H1 (cell line): ENCODE measurements around the gene STRN. TPM values are rescaled to one million over a fixed set of nuclear protein-coding genes. Genes with fewer than 3 reads are reported as not detected.

Experiments
- CTCF ChIA-PET: fragments of 300-600 bp; sonication (Branson Sonifier 250); formaldehyde crosslinking; loops from one replicate; lab custom pipeline; 2021; ENCODE audit not compliant: partially characterized antibody; lab: Charles Lee
- POLR2A ChIA-PET: fragments of 300-600 bp; sonication (Branson Sonifier 250); formaldehyde crosslinking; loops from one replicate; lab custom pipeline; 2021; ENCODE audit warnings: inconsistent platforms; ENCODE audit not compliant: partially characterized antibody; lab: Charles Lee
- DNase-seq, 2 experiments: peaks; one replicate each; pipeline versions ENCODE4 v3.0.0 to v3.0.0-alpha.2; 2010 to 2022; ENCODE audit warnings: low spot score in 2 of 2, low read depth in 1 of 2, mixed read lengths in 1 of 2
- FAIRE-seq: peaks from 2 replicates; lab custom pipeline; 2011; peaks lifted over from hg19 to GRCh38; lab: Jason Lieb, UNC
- H2AFZ ChIP-seq: 2 replicates; pipeline ENCODE4 v1.8.1; 2012; ENCODE audit warnings: low read length, inconsistent platforms
- H2AK5ac ChIP-seq: 2 replicates; pipeline ENCODE4 v1.6.1; 2013; ENCODE audit warnings: low read depth, low read length
- H2BK120ac ChIP-seq: replicated peaks from 2 replicates; pipeline ENCODE3; 2013; ENCODE audit warnings: low read depth, low read length, inconsistent platforms
- H2BK12ac ChIP-seq: 2 replicates; pipeline ENCODE4 v1.6.1; 2013; ENCODE audit warnings: low read depth, low read length
- H2BK15ac ChIP-seq: 2 replicates; pipeline ENCODE4 v1.6.1; 2013; ENCODE audit warnings: low read length
- H2BK20ac ChIP-seq: 2 replicates; pipeline ENCODE4 v1.6.1; 2013; ENCODE audit warnings: low read length
- H2BK5ac ChIP-seq: 2 replicates; pipeline ENCODE4 v1.6.1; 2013; ENCODE audit warnings: low read depth, low read length
- H3K14ac ChIP-seq: 2 replicates; pipeline ENCODE4 v1.6.1; 2013; ENCODE audit warnings: inconsistent platforms; ENCODE audit not compliant: insufficient read length
- H3K18ac ChIP-seq: 2 replicates; pipeline ENCODE4 v1.6.1; 2013; ENCODE audit warnings: low read length; ENCODE audit errors: extremely low read depth
- H3K23ac ChIP-seq: 2 replicates; pipeline ENCODE4 v1.6.1; 2013; ENCODE audit warnings: inconsistent platforms; ENCODE audit not compliant: insufficient read length
- H3K23me2 ChIP-seq: 2 replicates; pipeline ENCODE4 v1.6.1; 2013; ENCODE audit warnings: low read depth, low read length
- H3K27ac ChIP-seq: 2 replicates; pipeline ENCODE4 v1.6.1; 2011; ENCODE audit warnings: low read depth, low read length, inconsistent platforms
- H3K27me3 ChIP-seq, 4 experiments: replicated peaks in 1 of 4; 1 replicate in 1 of 4; 2 replicates in 3 of 4; pipeline versions ENCODE4 v1.6.1 to v1.8.1; 2011 to 2013; ENCODE audit warnings: low read length in 3 of 4, mild to moderate bottlenecking in 3 of 4, inconsistent platforms in 2 of 4, mixed read lengths in 2 of 4, moderate library complexity in 1 of 4; ENCODE audit not compliant: control insufficient read depth in 3 of 4, insufficient read depth in 3 of 4; ENCODE audit errors: extremely low read depth in 1 of 4
- H3K36me3 ChIP-seq, 4 experiments: 2 replicates each; pipeline versions ENCODE4 v1.6.1 to v1.8.1; 2011 to 2013; ENCODE audit warnings: mild to moderate bottlenecking in 4 of 4, low read length in 3 of 4, moderate library complexity in 2 of 4, control low read depth in 1 of 4, inconsistent platforms in 1 of 4; ENCODE audit not compliant: insufficient read depth in 4 of 4, control insufficient read depth in 2 of 4
- H3K4ac ChIP-seq: replicated peaks from 2 replicates; pipeline ENCODE3; 2013; ENCODE audit warnings: low read length, low read depth, mixed read lengths, inconsistent platforms; ENCODE audit not compliant: insufficient read length
- H3K4me1 ChIP-seq, 4 experiments: replicated peaks in 1 of 4; 1 replicate in 1 of 4; 2 replicates in 3 of 4; pipeline versions ENCODE4 v1.6.1 to v1.8.1; 2011 to 2013; ENCODE audit warnings: low read length in 3 of 4, inconsistent platforms in 2 of 4, mixed read lengths in 1 of 4; ENCODE audit not compliant: insufficient read depth in 4 of 4, control insufficient read depth in 3 of 4
- H3K4me2 ChIP-seq, 2 experiments: 2 replicates each; pipeline versions ENCODE4 v1.6.1 to v1.8.1; 2011 to 2013; ENCODE audit warnings: low read depth in 2 of 2, low read length in 2 of 2, control low read depth in 1 of 2, inconsistent platforms in 1 of 2, mild to moderate bottlenecking in 1 of 2; ENCODE audit not compliant: insufficient read depth in 1 of 2
- H3K4me3 ChIP-seq, 4 experiments: fragments of 200-600, 300-600 bp in 1 of 4; sonication (generic), shearing (Covaris generic), sonication (Bioruptor Twin) in 1 of 4; 2 replicates each; pipeline versions ENCODE4 v1.5.1 to v1.8.1; 2011 to 2016; ENCODE audit warnings: low read length in 4 of 4, low read depth in 3 of 4, control low read depth in 2 of 4, inconsistent platforms in 2 of 4, mild to moderate bottlenecking in 2 of 4, mixed read lengths in 1 of 4, moderate library complexity in 1 of 4; ENCODE audit not compliant: insufficient read depth in 2 of 4; ENCODE audit errors: extremely low read depth in 1 of 4
- H3K56ac ChIP-seq: replicated peaks from 2 replicates; pipeline ENCODE3; 2013; ENCODE audit warnings: low read depth, mild to moderate bottlenecking, mixed read lengths, low read length, inconsistent platforms; ENCODE audit not compliant: insufficient read length
- H3K79me1 ChIP-seq: 2 replicates; pipeline ENCODE4 v1.6.1; 2013; ENCODE audit warnings: low read depth, low read length, control low read depth
- H3K79me2 ChIP-seq, 2 experiments: 2 replicates each; pipeline versions ENCODE4 v1.6.1 to v1.8.1; 2012 to 2013; ENCODE audit warnings: low read length in 2 of 2, mild to moderate bottlenecking in 2 of 2, inconsistent platforms in 1 of 2; ENCODE audit not compliant: insufficient read depth in 2 of 2, control insufficient read depth in 1 of 2
- H3K9ac ChIP-seq, 4 experiments: replicated peaks in 1 of 4; 1 replicate in 1 of 4; 2 replicates in 3 of 4; pipeline versions ENCODE4 v1.6.1 to v1.8.1; 2011 to 2013; ENCODE audit warnings: low read depth in 3 of 4, low read length in 3 of 4, control low read depth in 2 of 4, mild to moderate bottlenecking in 2 of 4, moderate library complexity in 2 of 4, inconsistent platforms in 1 of 4; ENCODE audit errors: extremely low read depth in 1 of 4
- H3K9me3 ChIP-seq, 2 experiments: 2 replicates each; pipeline versions ENCODE4 v1.6.1 to v1.8.1; 2012 to 2013; ENCODE audit warnings: mild to moderate bottlenecking in 2 of 2, moderate library complexity in 2 of 2, control low read depth in 1 of 2, inconsistent platforms in 1 of 2, low read depth in 1 of 2, low read length in 1 of 2, mixed read lengths in 1 of 2; ENCODE audit not compliant: insufficient read depth in 2 of 2
- H4K20me1 ChIP-seq, 2 experiments: replicated peaks in 1 of 2; 2 replicates each; pipeline versions ENCODE3 to v1.8.1; 2011 to 2013; ENCODE audit warnings: inconsistent platforms in 2 of 2, low read length in 2 of 2, mild to moderate bottlenecking in 1 of 2; ENCODE audit not compliant: insufficient read depth in 2 of 2, control insufficient read depth in 1 of 2
- H4K5ac ChIP-seq: 2 replicates; pipeline ENCODE4 v1.6.1; 2013; ENCODE audit warnings: low read length, low read depth, mixed read lengths, inconsistent platforms; ENCODE audit not compliant: insufficient read length
- H4K8ac ChIP-seq: 2 replicates; pipeline ENCODE4 v1.8.0; 2013; ENCODE audit warnings: mild to moderate bottlenecking, moderate library complexity, low read length, inconsistent platforms; ENCODE audit not compliant: insufficient read depth; ENCODE audit errors: extremely low read depth
- H4K91ac ChIP-seq: replicated peaks from 2 replicates; pipeline ENCODE3; 2013; ENCODE audit warnings: low read length, mixed read lengths, inconsistent platforms; ENCODE audit not compliant: insufficient read length
- EZH2 ChIP-seq: fragments of 200-600 bp; sonication (generic); IDR thresholded peaks from 2 replicates; pipeline ENCODE4 v1.7.1; 2012; ENCODE audit warnings: low read depth, mild to moderate bottlenecking, moderate library complexity, low read length, inconsistent platforms; ENCODE audit not compliant: severe bottlenecking
- TAF1 ChIP-seq: IDR thresholded peaks from 2 replicates; pipeline ENCODE4 v1.6.1; 2011; ENCODE audit warnings: mild to moderate bottlenecking, low read depth, low read length
- WGBS, 2 experiments: shearing (Covaris generic) in 1 of 2; methylation state at CpG; one replicate each; pipeline versions ENCODE4 v1.1.6 to v1.1.7; 2013 to 2015; ENCODE audit warnings: low lambda C conversion rate in 2 of 2, mixed read lengths in 2 of 2, inconsistent platforms in 1 of 2, low coverage in 1 of 2, missing lambda C conversion rate in 1 of 2; ENCODE audit not compliant: insufficient replicate concordance in 2 of 2, insufficient coverage in 1 of 2, insufficient read length in 1 of 2; ENCODE audit errors: extremely low coverage in 1 of 2, missing lambda C conversion rate in 1 of 2; 5-methylcytosine and 5-hydroxymethylcytosine counted together
- polyA plus RNA-seq, 7 experiments: library from polyadenylated mRNA; depleted of rRNA in 3 of 7; stranded (reverse) in 5 of 7; unstranded in 2 of 7; fragments of >200 nt in 5 of 7; fragments of 200-250 nt in 2 of 7; gene quantifications; 1 replicate in 5 of 7; 2 replicates in 1 of 7; 4 replicates in 1 of 7; pipeline versions ENCODE4 v1.2.1 to v1.2.3, GENCODE V29; 2011 to 2013; ENCODE audit warnings: missing spikeins in 2 of 7, mixed read lengths in 2 of 7
- total RNA-seq: library from RNA; stranded (reverse); fragmentation: NEBNext Ultra II Directional; extraction: Animal tissue kit (Norgen Biotek cat#: 25700); gene quantifications from 2 replicates; pipeline ENCODE4 v1.2.1, GENCODE V29; 2021

The STRN gene
- total and polyA plus RNA-seq, 2 of the 8 experiments (the other 6 are each of a cell fraction or from before 2014, with no cell fraction given) = 8.3 to 47.0 TPM

DNA sequence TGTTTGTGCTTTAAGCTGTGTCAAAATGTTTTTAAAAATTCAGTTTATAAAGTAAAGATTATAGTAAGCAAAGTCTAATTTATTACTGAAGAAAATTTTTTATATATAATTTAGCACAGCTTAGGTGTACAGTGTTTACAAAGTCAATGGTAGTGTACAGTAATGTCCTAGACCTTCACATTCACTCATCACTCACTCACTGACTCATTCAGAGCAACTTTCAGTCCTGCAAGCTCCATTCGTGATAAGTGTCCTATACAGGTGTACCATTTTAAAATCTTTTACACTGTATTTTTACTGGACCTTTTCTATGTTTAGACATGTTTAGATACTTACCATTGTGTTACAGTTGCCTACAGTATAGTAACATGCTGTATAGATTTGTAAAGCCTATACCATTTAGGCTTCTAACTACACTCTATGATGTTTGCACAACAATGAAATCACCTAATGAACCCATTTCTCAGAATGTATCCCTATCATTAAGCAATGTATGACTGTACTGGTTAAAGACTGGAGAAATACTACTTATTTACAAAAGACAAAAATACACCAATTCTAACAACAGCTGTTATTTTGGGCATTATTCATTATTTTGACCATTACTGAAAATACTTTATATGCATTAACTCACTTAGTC lies 95.1 kb downstream of the STRN start:
- H3K79me1 ChIP-seq = no peaks in the 10 kb centered on the region
- no peak overlapping the region for H2BK5ac ChIP-seq
- no peaks in the 10 kb centered on the region for H3K27me3 ChIP-seq
- H4K8ac ChIP-seq = no peak overlapping the region
- H2BK120ac ChIP-seq = no peak overlapping the region
- no peak overlapping the region for H2BK12ac ChIP-seq
- H2BK15ac ChIP-seq = no peak overlapping the region
- H3K18ac ChIP-seq = no peak overlapping the region
- no peak for FAIRE-seq
- DNase-seq = no peak
- H3K4me2 ChIP-seq = no peak overlapping the region
- no peaks in the 10 kb centered on the region for H3K9me3 ChIP-seq
- no peak overlapping the region for H2BK20ac ChIP-seq
- CTCF ChIA-PET = interaction anchor here (0.9 kb wide), 1 partner anchor 155 kb away, joined by 3 read pairs; no protein-coding TSS in a partner anchor
- no peak for TF ChIP-seq EZH2
- no peak for TF ChIP-seq TAF1
- TF ChIP-seq, all 59 proteins: peak for 0
- no peak overlapping the region for H3K23ac ChIP-seq
- no peak overlapping the region for H4K91ac ChIP-seq
- H3K14ac ChIP-seq = no peak overlapping the region
- no peak overlapping the region for H2AFZ ChIP-seq
- H3K27ac ChIP-seq = no peak overlapping the region
- H2AK5ac ChIP-seq = no peak overlapping the region
- H3K79me2 ChIP-seq = no peaks in the 10 kb centered on the region
- 85% methylated on average over 1 of the region's 1 CpG; no CpG with 5 or more reads in 1 of the 2 experiments for WGBS, 2 experiments
- H3K4me1 ChIP-seq = no peaks in the 10 kb centered on the region; a peak in 1 of 7 replicates
- H3K36me3 ChIP-seq = peaks cover 0 to 21% (median 6%) of the 10 kb centered on the region in 4 experiments; a peak in 4 of 8 replicates
- H3K4me3 ChIP-seq = no peak overlapping the region
- POLR2A ChIA-PET = no interaction called here
- H4K20me1 ChIP-seq = no peaks in the 10 kb centered on the region
- H3K4ac ChIP-seq = no peak overlapping the region
- no peaks in the 10 kb centered on the region for H3K23me2 ChIP-seq
- H3K56ac ChIP-seq = no peak overlapping the region
- H4K5ac ChIP-seq = no peak overlapping the region
- no peak overlapping the region for H3K9ac ChIP-seq
